ENCODE measurements around the gene VPS37B. TPM values are rescaled to one million over a fixed set of nuclear protein-coding genes. Genes with fewer than 3 reads are reported as not detected.

Gene VPS37B
- total RNA-seq, 1 experiment from 2014 or later: 15.0 TPM

DNA sequence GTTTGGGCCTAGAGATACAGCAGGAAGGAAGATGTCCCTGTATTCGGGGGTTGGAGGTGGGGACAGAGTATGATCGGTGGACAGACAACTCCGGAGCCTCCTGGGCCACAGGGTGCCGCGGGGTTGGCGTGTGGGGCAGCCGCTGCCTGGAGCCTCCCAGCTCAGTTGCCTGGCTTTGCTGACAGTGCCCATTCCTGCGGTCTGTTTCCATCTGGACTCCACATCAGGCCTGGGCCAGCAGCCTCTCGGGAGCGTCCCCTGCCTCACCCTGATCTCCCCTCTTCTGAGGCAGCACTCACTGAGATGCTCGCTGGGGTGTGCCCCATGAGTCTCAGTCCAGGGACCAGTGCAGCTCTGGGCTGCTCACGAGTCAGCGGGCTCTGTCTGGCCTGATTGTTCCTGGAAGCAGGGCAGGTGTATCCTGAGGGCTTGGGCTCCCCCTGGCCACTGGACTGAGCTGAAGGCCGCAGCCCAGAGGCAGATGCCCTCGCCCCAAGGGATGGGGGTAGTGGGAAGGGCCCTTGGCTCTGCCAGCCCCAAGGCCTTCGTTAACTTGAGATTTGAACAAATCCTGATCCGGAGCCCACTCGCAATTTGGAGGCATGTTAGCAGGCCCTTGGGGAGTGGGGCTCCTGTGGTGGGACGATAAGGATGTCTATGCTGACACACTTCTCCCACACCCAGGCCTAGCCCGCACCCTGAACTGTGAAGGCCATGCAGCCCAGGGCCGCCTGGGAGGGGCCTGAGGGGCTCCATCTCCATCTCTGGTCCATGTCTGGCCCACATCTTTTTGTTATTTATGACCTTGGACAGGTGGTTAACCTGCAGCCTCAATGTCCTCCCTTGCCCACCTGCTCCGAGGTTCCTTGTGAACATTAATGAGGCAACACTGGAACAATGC lies 53.2 kb downstream of the VPS37B start:
- Histone ChIP-seq H3K4me3 (no peak overlapping the region), H3K9me3 (no peaks in the 10 kb centered on the region), H3K27me3 (no peaks in the 10 kb centered on the region), H3K36me3 (no peaks in the 10 kb centered on the region)
- DNase-seq: no peak

DNA sequence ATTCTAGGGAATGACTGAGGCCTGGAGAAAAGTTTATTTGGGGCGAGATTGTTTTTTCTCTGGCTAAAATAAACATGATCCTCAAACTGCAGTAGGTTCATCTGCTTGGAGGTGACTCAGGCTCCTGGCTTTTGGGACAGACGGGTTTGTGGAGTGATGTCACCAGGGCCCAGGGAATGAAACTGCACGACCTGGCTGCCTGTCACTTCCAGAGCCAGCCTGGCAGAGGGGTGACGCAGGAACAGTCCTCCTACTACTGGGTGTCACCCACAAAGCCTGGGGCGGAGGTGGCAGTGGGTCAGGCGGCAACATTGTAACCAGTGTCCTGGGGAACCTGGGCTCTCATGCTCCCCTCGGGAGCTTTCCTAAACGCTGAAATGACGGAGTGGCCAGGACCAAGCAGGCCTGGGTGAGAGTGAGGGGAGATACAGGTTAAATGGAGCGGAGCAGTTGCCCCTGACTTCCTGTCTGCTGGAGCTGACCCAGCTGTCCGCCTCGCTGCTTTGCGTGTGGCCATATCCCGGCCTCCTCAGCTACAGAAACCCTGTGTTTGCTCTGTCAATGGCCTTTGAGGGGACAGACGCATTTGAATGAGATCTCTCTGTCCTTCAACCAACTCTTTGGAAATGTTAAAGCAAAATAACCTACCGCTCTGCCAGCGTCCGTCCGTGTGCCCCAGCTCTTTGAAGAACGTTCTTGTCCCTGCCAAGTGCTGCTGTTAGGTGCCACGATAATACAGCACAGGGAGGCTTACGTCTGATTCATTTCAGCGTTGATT lies 54.2 kb downstream of the VPS37B start:
- H3K4me3 ChIP-seq: no peak overlapping the region
- DNase-seq: peak; percentile 62
- no peaks in the 10 kb centered on the region for H3K9me3 ChIP-seq

DNA sequence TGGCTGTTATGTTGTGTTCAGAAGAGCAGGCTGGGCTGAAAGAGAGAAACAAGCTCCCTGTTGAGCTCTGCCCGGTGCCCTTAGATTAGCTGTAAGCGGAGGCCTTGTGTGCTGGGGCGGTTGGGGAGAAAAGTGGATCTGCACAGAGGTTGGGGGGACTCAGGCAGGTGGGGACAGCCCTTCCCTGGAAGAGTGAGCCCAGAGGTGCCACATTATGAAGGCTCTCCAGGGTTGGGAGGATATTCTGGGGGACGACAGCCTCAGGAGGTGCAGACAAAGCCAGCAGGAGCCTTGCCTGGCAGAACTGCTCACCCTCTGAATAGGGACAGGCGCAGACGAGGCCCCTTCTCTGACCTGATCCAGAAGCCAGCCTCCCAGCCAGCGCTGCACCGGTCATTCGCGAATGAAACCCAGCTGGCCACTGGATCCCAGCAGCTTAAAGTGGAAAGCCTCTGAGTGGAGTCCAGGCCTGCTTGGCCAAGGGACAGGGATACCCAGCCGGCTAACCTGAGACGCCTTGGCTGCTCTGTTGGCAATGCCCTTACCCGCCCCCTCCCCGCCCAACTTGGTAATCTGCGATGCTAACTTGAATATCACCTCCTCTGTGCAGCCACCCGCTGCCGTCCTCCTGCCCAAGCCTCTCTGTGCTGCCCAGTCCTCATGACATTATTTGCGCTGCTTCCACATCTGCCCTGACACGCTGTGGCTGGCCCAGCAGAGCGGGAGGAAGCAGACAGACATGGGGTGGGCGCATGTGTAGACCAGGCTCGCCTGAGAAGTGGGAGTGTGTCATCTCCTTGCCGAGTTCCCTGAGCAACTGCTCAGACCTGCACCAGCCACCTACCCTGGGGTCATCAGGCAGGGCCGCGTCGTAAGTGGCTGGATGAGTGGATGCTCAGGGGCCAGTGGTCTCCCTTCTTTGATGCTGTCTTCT lies 55.1 kb downstream of the VPS37B start:
- H3K27me3 ChIP-seq: no peaks in the 10 kb centered on the region
- H3K36me3 ChIP-seq: no peaks in the 10 kb centered on the region
- H3K4me3 ChIP-seq: no peak overlapping the region
- H3K9me3 ChIP-seq: no peaks in the 10 kb centered on the region
- no peak for DNase-seq

More for the DNA sequence above, 54.2 kb downstream of the VPS37B start:
- no peaks in the 10 kb centered on the region for H3K36me3 ChIP-seq
- no peaks in the 10 kb centered on the region for H3K27me3 ChIP-seq

DNA sequence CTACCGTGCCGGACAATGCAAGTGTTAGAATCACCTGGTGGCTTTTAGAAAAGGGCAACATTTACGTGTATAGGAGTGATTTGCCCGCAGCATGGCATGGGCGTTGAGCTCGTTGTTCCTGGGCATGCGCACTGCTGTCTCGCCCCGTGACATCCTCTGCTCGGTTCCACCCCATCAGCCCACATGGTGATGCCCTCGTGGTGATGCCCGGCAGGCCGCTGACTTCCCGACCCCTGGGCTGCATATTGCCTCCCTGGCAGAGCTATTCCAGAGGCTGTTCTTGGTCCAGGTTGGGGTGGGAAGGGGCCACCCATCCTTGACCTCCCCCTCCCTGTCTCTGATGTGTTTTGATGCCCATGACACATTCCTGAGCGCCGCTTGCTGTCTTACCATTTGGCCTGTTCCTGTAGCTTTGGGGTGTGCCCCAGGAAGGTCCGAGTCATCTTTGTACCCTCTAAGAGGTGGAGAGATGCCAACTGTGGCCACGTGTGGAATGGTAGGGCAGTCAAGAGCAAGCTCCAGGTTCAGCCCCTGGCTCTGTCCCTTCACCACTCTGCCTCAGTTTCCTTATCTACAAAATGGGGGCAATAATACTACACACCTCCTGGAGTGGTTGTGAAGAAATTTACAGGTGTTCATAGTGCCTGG lies 55.9 kb downstream of the VPS37B start:
- H3K36me3 ChIP-seq: no peaks in the 10 kb centered on the region
- H3K27me3 ChIP-seq: no peaks in the 10 kb centered on the region
- H3K4me3 ChIP-seq: no peak overlapping the region
- peak; percentile 28 for DNase-seq
- H3K9me3 ChIP-seq: no peaks in the 10 kb centered on the region

DNA sequence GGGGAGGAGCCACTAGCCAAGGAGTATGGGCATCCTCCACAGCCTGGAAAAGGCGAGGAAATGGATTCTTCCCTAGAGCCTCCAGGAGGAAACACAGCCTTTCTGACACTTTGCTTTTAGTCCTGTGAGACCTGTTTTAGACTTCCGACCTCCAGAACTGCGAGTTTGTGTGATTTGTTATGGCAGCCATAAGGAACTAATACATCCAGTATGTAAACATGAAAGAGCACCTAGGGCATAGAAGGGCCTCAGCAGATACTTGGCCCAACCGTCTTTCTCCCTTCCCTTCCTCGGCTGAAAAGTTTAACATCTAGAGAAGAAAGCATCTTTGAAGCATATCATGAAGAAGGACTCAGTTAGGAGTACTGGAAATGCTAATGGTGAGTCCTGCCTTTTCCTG lies 57.1 kb downstream of the VPS37B start:
- H3K9me3 ChIP-seq: no peaks in the 10 kb centered on the region
- DNase-seq: no peak
- H3K4me3 ChIP-seq: no peak overlapping the region
- no peaks in the 10 kb centered on the region for H3K36me3 ChIP-seq
- H3K27me3 ChIP-seq: no peaks in the 10 kb centered on the region

DNA sequence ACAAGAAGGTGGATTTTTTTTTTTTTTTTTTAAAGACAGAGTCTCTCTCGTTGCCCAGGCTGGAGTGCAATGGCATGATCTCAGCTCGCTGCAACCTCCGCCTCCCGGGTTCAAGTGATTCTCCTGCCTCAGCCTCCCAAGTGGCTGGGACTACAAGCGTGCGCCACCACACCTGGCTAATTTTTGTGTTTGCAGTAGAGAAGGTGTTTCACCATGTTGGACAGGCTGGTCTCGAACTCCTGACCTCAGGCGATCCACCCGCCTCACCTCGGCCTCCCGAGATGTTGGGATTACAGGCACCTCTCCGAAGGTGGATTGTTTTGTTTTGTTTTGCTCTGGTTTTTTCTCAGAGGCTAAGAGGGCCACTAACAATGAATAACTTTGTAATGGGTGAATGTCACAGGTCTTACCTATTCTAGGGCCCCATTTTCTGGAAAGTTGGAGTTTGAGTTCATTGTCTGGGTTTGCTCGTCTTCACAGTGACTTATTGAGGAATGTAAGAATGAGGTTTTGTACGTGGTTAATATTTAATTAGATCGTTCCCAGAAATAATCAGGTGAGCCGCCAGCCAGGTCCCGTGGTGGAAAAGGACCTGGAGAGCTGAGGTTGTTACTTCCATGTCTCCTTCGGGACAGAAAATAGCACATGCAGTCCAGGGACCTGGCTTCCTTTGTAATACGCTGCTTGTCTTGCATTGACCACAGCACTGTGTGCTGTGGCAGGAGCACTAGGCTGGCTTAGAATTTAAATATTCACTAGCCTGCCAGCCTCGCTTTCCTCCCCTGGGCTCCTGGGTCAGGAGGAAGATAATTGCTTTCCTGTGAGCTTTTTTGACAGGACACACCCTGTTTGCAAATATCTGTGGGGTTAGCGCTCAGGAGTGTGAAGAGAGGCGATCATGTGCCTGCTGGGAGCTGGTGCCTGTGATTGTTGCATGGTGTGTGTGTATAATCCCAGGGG lies 58.3 kb downstream of the VPS37B start:
- DNase-seq: no peak
- no peak overlapping the region for H3K4me3 ChIP-seq
- H3K36me3 ChIP-seq: no peaks in the 10 kb centered on the region
- no peaks in the 10 kb centered on the region for H3K9me3 ChIP-seq
- H3K27me3 ChIP-seq: no peaks in the 10 kb centered on the region

DNA sequence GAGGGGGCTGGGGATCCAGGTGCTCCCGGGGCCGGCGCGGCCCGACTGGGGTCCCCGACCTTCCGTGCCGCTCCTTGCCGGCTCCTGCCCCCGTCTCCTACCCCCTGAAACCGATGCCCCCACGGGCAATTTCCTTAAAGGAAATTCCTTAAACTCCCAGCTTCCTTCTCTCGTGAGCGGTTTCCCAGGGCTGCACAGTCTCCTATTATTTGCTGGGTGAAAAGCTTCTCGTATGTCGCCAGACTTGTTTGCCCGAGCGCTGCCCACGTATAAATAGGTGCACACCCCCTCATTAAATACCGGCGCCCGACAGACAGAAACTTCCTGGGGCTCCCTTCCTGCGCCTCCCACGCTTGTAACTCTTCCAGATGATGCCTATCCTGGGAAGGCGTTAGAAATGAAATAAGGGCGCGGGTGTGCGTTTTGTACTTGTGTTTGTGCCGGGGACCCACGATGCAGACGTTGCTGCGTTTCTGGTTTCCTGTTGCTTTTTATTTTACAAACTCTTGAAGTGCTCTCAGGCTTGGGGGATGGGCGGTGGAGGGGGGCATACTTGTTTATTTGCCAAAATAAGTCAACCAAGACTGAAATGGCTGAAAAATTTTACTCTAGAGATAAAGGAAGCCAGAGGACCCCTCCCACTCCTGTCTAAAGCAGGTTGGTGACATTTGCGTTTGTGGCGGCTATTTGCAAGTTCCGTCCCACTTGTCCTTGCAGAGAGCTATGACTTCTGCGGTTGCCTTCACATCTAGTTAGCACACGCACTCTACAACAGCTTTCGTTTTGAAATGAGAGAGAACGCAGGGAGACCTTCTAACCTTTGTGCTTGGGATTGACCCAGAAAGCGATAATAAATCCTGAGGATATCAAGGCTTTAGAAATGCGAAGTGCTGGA lies 59.6 kb downstream of the VPS37B start:
- Histone ChIP-seq H3K4me3 (peak overlapping the region; percentile 57), H3K27me3 (no peaks in the 10 kb centered on the region), H3K36me3 (no peaks in the 10 kb centered on the region), H3K9me3 (no peaks in the 10 kb centered on the region)
- peak; percentile 43 for DNase-seq

DNA sequence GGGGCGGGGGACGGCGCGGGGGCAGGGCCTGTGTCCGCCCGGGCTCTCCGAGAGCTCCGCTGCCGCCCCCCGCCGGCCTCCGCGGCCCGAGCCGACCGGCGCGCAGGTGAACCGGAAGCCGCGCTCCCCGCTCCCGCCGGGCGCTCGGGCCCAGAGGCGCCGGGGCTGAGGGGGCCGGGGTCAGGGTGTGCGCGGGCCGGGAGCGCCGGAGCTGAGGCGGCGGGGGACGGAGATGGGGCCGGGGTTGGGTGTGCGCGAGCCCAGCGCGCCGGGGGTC lies 60.2 kb downstream of the VPS37B start:
- Histone ChIP-seq H3K9me3 (no peaks in the 10 kb centered on the region), H3K4me3 (peak overlapping the region; percentile 57), H3K27me3 (no peaks in the 10 kb centered on the region), H3K36me3 (no peaks in the 10 kb centered on the region)
- no peak for DNase-seq

DNA sequence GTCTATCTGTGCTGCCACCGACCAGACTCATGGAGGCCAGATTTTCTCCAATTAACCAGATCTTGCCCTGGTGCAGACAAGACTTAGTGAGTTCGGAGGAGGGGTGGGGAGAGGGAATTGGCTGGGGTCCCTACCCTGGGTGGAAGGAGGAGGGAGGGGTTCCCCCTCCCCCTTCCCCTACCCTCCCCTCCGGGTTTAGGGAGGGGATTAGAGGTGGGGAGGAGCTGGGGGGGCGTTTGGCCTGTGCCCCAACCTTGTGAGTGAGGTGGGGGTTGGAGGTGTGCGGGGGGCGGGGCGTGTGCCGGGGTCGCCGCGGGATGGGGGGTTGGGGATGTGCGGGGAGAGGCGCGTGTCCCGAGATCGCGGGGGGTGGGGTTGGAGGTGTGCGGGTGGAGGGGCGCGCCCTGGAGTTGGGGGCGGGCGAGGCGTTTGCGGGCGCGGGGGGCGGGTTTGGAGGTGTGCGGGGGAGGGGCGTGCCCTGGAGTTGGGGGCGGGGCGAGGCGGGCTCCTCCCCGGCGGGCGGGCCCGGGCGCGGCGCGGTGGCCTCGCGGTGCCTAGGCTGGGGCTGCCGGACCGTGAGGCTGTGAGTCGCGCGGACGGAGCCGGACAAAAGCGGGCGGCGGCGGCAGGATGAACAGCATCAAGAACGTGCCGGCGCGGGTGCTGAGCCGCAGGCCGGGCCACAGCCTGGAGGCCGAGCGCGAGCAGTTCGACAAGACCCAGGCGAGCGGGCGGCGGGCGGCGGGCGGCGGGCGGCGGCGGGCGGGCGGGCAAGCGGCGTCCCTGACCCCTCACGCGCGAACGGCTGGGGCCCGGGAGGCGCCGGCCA lies 60.8 kb downstream of the VPS37B start, which contains the start of gene HIP1R:
TSS of gene HIP1R (plus strand) at position 537 of the 829 bp plus-strand sequence. CDS start at position 631, 94 bp downstream.
- DNase-seq: peak; percentile 38
- Histone ChIP-seq H3K36me3 (no peaks in the 10 kb centered on the region), H3K4me3 (peak within 1 kb of the TSS; percentile 57), H3K9me3 (no peaks in the 10 kb centered on the region), H3K27me3 (no peaks in the 10 kb centered on the region)

DNA sequence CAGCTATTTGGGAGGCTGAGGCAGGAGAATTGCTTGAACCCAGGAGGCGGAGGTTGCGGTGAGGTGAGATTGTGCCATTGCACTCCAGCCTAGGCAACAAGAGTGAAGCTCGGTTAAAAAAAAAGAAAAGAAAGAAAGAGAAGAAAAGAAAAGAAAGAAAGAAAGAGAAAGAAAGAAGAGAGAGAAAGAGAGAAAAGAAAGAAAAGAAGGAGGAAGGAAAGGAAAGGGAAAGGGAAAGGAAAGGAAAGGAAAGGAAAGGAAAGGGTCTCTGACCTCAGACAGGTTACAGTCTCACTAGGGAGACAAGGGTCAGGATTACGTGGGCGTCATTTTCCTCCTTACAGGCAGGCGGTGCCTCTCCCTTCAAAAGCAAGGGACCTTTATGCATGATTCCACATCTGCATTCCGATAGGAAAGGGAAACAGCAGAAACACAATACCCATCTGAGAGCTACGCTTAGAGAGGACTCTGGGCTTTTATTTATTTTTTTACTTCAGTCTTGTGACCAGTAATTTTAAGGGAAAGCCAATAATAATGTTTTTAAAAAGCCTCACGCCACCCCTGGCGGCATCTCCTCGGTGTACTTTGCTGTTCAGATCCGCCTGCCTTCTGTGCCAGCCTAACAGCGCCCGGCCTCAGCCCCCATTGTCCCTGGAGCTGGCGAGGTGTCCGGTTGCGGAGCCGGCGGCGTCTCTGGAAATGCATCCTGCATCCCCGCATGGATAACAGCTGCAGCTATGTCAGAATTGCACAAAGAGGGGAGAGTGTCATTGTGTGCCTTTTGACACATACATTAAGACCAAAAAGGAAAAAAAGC lies 61.6 kb downstream of the VPS37B start:
- Histone ChIP-seq H3K36me3 (no peaks in the 10 kb centered on the region), H3K9me3 (no peaks in the 10 kb centered on the region), H3K4me3 (peak overlapping the region; percentile 35), H3K27me3 (no peaks in the 10 kb centered on the region)
- DNase-seq: peak; percentile 42

DNA sequence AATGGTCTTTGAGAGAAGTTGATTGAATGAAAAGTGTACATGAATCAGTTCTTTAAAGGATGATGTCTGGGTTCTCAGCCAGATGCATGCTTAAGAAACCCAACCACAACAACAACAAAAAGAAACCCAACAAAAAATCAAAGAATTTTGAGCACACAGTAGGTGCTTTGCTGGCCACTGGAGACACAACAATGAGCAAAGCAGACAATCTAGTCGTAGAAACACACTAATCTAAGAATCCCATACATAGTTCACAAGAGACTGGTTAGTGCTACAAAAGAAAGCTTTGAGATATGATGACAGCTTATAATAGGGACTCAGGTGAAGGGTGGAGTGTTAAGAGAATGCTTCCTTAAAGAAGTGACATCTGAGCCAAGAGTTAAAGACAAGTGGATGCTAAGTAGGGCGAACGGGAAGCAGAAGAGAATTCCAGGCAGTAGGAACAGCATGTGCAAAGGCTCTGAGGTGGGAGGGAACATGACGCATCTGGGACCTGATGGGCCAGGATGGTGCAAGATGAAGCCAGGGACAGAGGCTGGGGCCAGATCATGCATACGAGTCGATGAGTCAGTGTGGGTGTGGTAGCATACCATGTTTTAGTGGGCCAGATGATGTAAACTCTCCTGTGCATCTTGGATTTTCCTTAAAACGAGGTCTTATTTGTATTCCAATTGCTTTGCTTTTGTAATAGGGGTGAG lies 65.3 kb downstream of the VPS37B start:
- no peaks in the 10 kb centered on the region for H3K36me3 ChIP-seq
- H3K9me3 ChIP-seq: no peaks in the 10 kb centered on the region
- H3K4me3 ChIP-seq: no peak overlapping the region
- no peaks in the 10 kb centered on the region for H3K27me3 ChIP-seq
- DNase-seq: peak; percentile 71

DNA sequence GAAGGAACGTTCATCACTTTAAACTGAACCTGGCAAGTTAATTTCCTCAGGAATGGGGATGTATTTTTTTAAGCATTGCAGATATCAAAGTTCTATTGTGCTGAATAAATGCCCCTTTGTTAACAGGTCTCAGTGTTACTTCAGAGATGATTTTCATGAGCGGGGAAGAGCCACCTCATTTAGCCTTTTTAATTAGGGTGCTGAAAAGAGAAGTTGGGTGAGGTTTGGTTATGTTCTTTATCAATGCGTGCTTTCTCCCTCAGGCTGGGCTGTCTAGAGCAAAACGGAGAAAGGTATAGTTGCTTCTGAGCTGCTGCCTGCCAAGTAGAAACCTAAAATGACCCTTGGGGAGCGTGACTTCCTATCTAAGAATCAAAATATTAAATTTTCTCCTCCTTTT lies 68.7 kb downstream of the VPS37B start:
- H3K4me3 ChIP-seq: no peak overlapping the region
- no peak for DNase-seq

More for the DNA sequence above, 68.7 kb downstream of the VPS37B start:
- Histone ChIP-seq H3K27me3 (no peaks in the 10 kb centered on the region), H3K36me3 (no peaks in the 10 kb centered on the region), H3K9me3 (no peaks in the 10 kb centered on the region)

Data from MG63 (cell line).